Activated B cell treated with CpG ODN at 0.5 μM for 24 hours (primary cell): ENCODE measurements around the gene SLC39A13. TPM values are rescaled to one million over a fixed set of nuclear protein-coding genes. Genes with fewer than 3 reads are reported as not detected.

ENCODE experiments used
- ATAC-seq: fragments of 200-7000 bp; cut with Tn5 transposase; one replicate; pipeline ENCODE4 v1.10.0; 2021; ENCODE audit warnings: low read depth, mild to moderate bottlenecking, moderate library complexity
- CTCF ChIA-PET: fragments of 350-600 bp; sonication (Branson Sonifier 250); formaldehyde crosslinking; loops from one replicate; lab custom pipeline; 2021; ENCODE audit warnings: antibody characterized with exemption; lab: Charles Lee
- POLR2A ChIA-PET: fragments of 350-600 bp; sonication (Branson Sonifier 250); formaldehyde crosslinking; loops from one replicate; lab custom pipeline; 2021; ENCODE audit warnings: antibody characterized with exemption; lab: Charles Lee
- DNase-seq: peaks from one replicate; pipeline ENCODE4 v3.0.0; 2022
- H3K27ac Mint-ChIP-seq: one replicate; pipeline ENCODE4 v1.8.0; 2020; ENCODE audit warnings: mixed read lengths
- H3K27me3 Mint-ChIP-seq: one replicate; pipeline ENCODE4 v1.8.0; 2021; ENCODE audit warnings: mixed read lengths
- H3K36me3 Mint-ChIP-seq: one replicate; pipeline ENCODE4 v1.8.0; 2021; ENCODE audit warnings: low read depth, mixed read lengths
- H3K4me1 Mint-ChIP-seq: one replicate; pipeline ENCODE4 v1.8.0; 2021; ENCODE audit warnings: mixed read lengths
- H3K4me3 Mint-ChIP-seq: one replicate; pipeline ENCODE4 v1.8.0; 2020; ENCODE audit warnings: mild to moderate bottlenecking, mixed read lengths
- H3K9me3 Mint-ChIP-seq: one replicate; pipeline ENCODE4 v1.8.0; 2020; ENCODE audit warnings: mixed read lengths
- intact Hi-C: fragments of 100-400 bp; cut with micrococcal nuclease; formaldehyde crosslinking; loops from one replicate; pipeline ENCODE4 v1.15.1; 2024
- total RNA-seq: library from RNA; stranded (reverse); gene quantifications from 2 replicates; pipeline ENCODE4 v1.2.3, GENCODE V29; 2022
- TF ChIP-seq, protein P1 (sequence below): fragments of 200-600 bp; IDR thresholded peaks from one replicate; pipeline ENCODE4 v1.8.0; 2022; ENCODE audit warnings: antibody characterized with exemption, mild to moderate bottlenecking

Gene SLC39A13
- total RNA-seq, 1 donor from 2014 or later, result 27.5 TPM

DNA sequence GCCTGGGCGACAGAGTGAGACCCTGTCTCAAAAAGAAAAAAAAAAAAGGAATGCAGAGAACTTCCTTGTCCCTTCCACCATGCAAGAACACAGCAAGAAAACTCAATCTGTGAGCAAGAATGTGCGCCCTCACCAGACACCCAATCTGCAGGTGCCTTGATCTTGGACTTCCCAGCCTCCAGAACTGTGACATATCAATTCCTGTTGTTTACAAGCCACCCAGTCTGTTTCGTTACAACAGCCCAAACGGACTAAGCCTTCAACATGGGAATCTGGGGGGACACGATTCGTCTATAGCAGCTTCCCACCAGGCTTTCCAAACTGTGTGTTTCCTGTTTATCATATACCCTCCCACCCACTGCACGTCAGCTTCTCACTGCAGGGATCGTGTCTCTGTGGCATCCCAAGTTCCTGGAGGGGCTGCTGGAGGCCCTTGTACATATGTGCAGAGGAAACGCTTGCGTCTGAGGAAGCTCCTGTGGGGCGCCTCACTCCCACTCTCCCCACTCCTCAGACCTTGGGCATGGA is 28.9 kb downstream of the SLC39A13 start:
- intact Hi-C loops, result no loop called here
- no peak for DNase-seq
- TF ChIP-seq, protein P1, sequence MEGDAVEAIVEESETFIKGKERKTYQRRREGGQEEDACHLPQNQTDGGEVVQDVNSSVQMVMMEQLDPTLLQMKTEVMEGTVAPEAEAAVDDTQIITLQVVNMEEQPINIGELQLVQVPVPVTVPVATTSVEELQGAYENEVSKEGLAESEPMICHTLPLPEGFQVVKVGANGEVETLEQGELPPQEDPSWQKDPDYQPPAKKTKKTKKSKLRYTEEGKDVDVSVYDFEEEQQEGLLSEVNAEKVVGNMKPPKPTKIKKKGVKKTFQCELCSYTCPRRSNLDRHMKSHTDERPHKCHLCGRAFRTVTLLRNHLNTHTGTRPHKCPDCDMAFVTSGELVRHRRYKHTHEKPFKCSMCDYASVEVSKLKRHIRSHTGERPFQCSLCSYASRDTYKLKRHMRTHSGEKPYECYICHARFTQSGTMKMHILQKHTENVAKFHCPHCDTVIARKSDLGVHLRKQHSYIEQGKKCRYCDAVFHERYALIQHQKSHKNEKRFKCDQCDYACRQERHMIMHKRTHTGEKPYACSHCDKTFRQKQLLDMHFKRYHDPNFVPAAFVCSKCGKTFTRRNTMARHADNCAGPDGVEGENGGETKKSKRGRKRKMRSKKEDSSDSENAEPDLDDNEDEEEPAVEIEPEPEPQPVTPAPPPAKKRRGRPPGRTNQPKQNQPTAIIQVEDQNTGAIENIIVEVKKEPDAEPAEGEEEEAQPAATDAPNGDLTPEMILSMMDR, result no peak
- no peaks in the 10 kb centered on the region for H3K27me3 Mint-ChIP-seq
- ChIA-PET CTCF (no interaction called here), POLR2A (no interaction called here)
- no peak for ATAC-seq
- H3K36me3 Mint-ChIP-seq, result no peaks in the 10 kb centered on the region
- no peaks in the 10 kb centered on the region for H3K9me3 Mint-ChIP-seq
- H3K27ac Mint-ChIP-seq, result no peak overlapping the region
- no peaks in the 10 kb centered on the region for H3K4me1 Mint-ChIP-seq
- no peak overlapping the region for H3K4me3 Mint-ChIP-seq

DNA sequence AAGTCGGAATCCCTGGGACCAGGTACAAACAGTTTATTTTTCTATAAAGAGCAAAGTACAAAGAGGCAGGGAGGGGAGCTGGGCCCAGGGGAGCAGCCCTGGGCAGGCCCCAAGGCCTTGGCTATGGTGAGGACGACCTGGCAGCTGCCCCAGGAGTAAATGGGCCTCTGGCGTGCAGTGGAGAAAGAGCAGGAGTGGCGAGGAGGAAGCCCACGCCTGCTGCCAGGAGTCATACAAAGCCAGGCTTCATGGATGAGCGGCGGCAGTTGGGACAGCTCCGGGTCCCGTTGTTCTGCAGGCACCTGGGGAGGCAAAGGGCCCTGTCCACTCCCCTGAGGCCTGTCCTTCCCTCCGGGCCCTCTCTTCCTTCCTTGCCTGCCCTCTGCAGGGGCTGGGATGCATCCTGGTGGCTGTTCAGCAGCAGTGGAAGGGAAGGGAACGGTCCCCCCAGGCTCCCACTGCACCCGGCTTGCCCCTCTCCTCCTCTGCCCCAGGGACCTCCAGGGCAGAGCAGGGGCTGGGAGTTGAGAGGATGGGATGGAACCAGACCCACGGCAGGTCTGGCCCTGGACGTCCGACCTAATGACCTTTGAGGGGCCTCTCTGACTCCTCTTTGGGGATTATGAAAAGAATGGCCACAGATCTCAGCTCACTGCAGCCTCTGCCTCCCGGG is 29.5 kb downstream of the SLC39A13 start:
- TF ChIP-seq, protein P1, result no peak
- Mint-ChIP-seq H3K4me3 (no peak overlapping the region), H3K9me3 (no peaks in the 10 kb centered on the region), H3K27ac (no peak overlapping the region), H3K4me1 (no peaks in the 10 kb centered on the region), H3K27me3 (no peaks in the 10 kb centered on the region), H3K36me3 (no peaks in the 10 kb centered on the region)
- DNase-seq, result no peak
- intact Hi-C loops, result no loop called here
- ChIA-PET POLR2A (interaction anchor here (0.5 kb wide), 1 partner anchor 202 kb away, joined by 4 read pairs; no protein-coding TSS in a partner anchor), CTCF (interaction anchor here (1.2 kb wide), 1 partner anchor 178 kb away, joined by 3 read pairs; no protein-coding TSS in a partner anchor)
- no peak for ATAC-seq

DNA sequence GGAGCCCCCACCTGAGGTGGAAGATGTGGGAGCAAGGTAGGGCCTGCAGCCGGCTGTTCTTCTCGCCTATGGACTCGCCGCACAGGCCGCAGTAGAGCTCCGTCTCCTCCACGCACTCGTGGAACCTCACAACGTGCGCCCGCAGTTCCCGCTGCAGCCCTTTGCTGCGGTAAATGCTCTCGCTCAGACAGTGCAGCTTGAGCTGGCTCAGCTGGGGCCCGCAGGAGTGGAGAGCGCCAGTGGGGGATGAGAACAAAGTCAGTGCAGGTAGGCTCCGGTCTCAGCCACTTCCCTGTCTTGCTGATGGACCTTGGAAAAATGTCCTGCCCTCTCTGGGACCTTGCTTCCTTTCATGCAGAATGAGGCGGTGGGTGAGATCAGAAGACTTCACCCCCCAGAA is 30.3 kb downstream of the SLC39A13 start:
- TF ChIP-seq, protein P1, result no peak
- ChIA-PET POLR2A (no interaction called here), CTCF (interaction anchor here (1.2 kb wide), 1 partner anchor 179 kb away, joined by 3 read pairs; no protein-coding TSS in a partner anchor)
- Mint-ChIP-seq H3K27ac (no peak overlapping the region), H3K27me3 (no peaks in the 10 kb centered on the region), H3K36me3 (no peaks in the 10 kb centered on the region), H3K4me1 (no peaks in the 10 kb centered on the region), H3K4me3 (no peak overlapping the region), H3K9me3 (no peaks in the 10 kb centered on the region)
- no peak for ATAC-seq
- no peak for DNase-seq
- intact Hi-C loops, result no loop called here

DNA sequence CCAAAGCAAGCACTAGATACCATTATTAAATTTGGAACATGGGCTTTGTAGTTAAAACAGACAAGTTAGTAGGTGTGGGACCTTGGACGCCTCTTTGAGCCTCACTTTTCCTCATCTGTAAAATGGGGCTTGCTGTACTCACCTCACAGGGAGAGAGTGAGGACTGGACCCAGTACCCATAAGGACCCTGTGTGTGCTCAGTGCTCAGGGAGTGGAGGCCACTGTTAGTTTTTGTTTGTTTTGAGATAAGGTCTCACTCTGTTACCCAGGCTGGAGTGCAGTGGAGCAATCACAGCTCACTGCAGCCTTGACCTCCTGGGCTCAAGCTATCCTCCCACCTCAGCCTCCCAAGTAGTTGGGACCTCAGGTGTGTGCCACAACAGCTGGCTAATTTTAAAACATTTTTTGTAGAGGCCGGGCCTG is 31.7 kb downstream of the SLC39A13 start:
- no peaks in the 10 kb centered on the region for H3K9me3 Mint-ChIP-seq
- POLR2A ChIA-PET, result no interaction called here
- ATAC-seq (no peak), DNase-seq (no peak)
- H3K27ac Mint-ChIP-seq, result no peak overlapping the region
- TF ChIP-seq, protein P1, result no peak
- no peaks in the 10 kb centered on the region for H3K27me3 Mint-ChIP-seq
- no peaks in the 10 kb centered on the region for H3K4me1 Mint-ChIP-seq
- intact Hi-C loops, result no loop called here
- no peak overlapping the region for H3K4me3 Mint-ChIP-seq
- CTCF ChIA-PET, result no interaction called here
- no peaks in the 10 kb centered on the region for H3K36me3 Mint-ChIP-seq

DNA sequence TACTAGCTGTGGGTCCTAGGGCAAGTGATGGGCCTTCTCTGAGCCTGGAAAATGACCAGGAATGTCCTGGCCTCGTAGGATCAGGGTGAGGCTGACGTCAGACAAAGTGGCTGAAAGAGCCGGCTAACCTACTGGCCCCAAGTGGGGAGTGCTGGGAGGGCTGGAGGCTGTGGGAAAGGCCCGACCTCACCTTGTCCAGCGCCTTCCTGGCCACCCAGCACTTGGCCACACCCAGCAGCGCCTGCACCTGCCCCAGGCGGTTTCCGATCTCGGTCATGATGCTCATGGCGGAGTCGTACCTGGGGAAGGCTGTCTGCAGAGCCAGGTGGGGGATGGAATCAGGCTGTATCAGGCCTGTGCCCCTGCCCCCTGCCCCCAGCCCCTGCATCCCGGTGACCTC is 33.0 kb downstream of the SLC39A13 start:
- no peak overlapping the region for H3K27ac Mint-ChIP-seq
- H3K36me3 Mint-ChIP-seq, result no peaks in the 10 kb centered on the region
- no peaks in the 10 kb centered on the region for H3K9me3 Mint-ChIP-seq
- no peaks in the 10 kb centered on the region for H3K27me3 Mint-ChIP-seq
- DNase-seq (no peak), ATAC-seq (no peak)
- ChIA-PET POLR2A (no interaction called here), CTCF (no interaction called here)
- no peak overlapping the region for H3K4me3 Mint-ChIP-seq
- TF ChIP-seq, protein P1, result no peak
- no peaks in the 10 kb centered on the region for H3K4me1 Mint-ChIP-seq
- intact Hi-C loops, result no loop called here
